ENCODE measurements around the gene ARHGAP6. TPM values are rescaled to one million over a fixed set of nuclear protein-coding genes. Genes with fewer than 3 reads are reported as not detected.

The ARHGAP6 gene
- total RNA-seq, 1 donor from 2014 or later, result 4.9 TPM

GRCh38 chrX:11419102-11419501 lies 246.6 kb downstream of the ARHGAP6 start:
- no peak overlapping the region for H3K4me3 ChIP-seq (ENCODE audit: low read depth, low read length)
- TF ChIP-seq CTCF (conservative IDR thresholded peaks at IDR 0.05; ENCODE audit: low read depth, low read length), result no peak
- no peak for DNase-seq (ENCODE audit: low read depth)

GRCh38 chrX:11416600-11416999 lies 249.1 kb downstream of the ARHGAP6 start:
- TF ChIP-seq CTCF (conservative IDR thresholded peaks at IDR 0.05; ENCODE audit: low read depth, low read length), result no peak
- no peak for DNase-seq (ENCODE audit: low read depth)
- peak overlapping the region; percentile 13 for H3K4me3 ChIP-seq (ENCODE audit: low read depth, low read length)

- no peak overlapping the region for H3K4me3 ChIP-seq (ENCODE audit: low read depth, low read length)
- no peak for DNase-seq (ENCODE audit: low read depth)
- TF ChIP-seq CTCF (conservative IDR thresholded peaks at IDR 0.05; ENCODE audit: low read depth, low read length), result no peak
Measured at GRCh38 chrX:11414091-11414490, 251.6 kb downstream of the ARHGAP6 start.

- DNase-seq (ENCODE audit: low read depth), result no peak
- no peak overlapping the region for H3K4me3 ChIP-seq (ENCODE audit: low read depth, low read length)
- no peak for TF ChIP-seq CTCF (conservative IDR thresholded peaks at IDR 0.05; ENCODE audit: low read depth, low read length)
Measured at GRCh38 chrX:11412715-11413623, 252.8 kb downstream of the ARHGAP6 start.

GRCh38 chrX:11409957-11410356 lies 255.8 kb downstream of the ARHGAP6 start:
- no peak for DNase-seq (ENCODE audit: low read depth)
- H3K4me3 ChIP-seq (ENCODE audit: low read depth, low read length), result no peak overlapping the region
- TF ChIP-seq CTCF (conservative IDR thresholded peaks at IDR 0.05; ENCODE audit: low read depth, low read length), result no peak

GRCh38 chrX:11408783-11409182 lies 256.9 kb downstream of the ARHGAP6 start:
- DNase-seq (ENCODE audit: low read depth), result no peak
- no peak overlapping the region for H3K4me3 ChIP-seq (ENCODE audit: low read depth, low read length)
- no peak for TF ChIP-seq CTCF (conservative IDR thresholded peaks at IDR 0.05; ENCODE audit: low read depth, low read length)

GRCh38 chrX:11408109-11408405 lies 257.7 kb downstream of the ARHGAP6 start:
- no peak for DNase-seq (ENCODE audit: low read depth)
- TF ChIP-seq CTCF (conservative IDR thresholded peaks at IDR 0.05; ENCODE audit: low read depth, low read length), result no peak

More at GRCh38 chrX:11408109-11408405, 257.7 kb downstream of the ARHGAP6 start:
- no peak overlapping the region for H3K4me3 ChIP-seq (ENCODE audit: low read depth, low read length)

Measured in epithelial cell of proximal tubule (primary cell).